ENCODE data around the gene IREB2.

GRCh38 chr15:78432664-78433063, 5.4 kb upstream of the IREB2 start:
- TF ChIP-seq EZH2 (IDR thresholded peaks at IDR 0.05; ENCODE audit: low read length, unreplicated experiment) (no peak), CTCF (conservative IDR thresholded peaks at IDR 0.05; ENCODE audit: low read depth, low read length) (no peak)
